HG03354 (cell line): ENCODE data around the gene LRRN3.
A peak's percentile ranks its signal among the peaks of the same experiment; 100 is the strongest.

Experiments used
- ATAC-seq: cut with Tn5 transposase; IDR thresholded peaks from one replicate; pipeline ENCODE4 v1.9.1; 2021; ENCODE audit warnings: mild to moderate bottlenecking; ENCODE audit not compliant: unreplicated experiment, poor library complexity, severe bottlenecking

The LRRN3 gene

DNA sequence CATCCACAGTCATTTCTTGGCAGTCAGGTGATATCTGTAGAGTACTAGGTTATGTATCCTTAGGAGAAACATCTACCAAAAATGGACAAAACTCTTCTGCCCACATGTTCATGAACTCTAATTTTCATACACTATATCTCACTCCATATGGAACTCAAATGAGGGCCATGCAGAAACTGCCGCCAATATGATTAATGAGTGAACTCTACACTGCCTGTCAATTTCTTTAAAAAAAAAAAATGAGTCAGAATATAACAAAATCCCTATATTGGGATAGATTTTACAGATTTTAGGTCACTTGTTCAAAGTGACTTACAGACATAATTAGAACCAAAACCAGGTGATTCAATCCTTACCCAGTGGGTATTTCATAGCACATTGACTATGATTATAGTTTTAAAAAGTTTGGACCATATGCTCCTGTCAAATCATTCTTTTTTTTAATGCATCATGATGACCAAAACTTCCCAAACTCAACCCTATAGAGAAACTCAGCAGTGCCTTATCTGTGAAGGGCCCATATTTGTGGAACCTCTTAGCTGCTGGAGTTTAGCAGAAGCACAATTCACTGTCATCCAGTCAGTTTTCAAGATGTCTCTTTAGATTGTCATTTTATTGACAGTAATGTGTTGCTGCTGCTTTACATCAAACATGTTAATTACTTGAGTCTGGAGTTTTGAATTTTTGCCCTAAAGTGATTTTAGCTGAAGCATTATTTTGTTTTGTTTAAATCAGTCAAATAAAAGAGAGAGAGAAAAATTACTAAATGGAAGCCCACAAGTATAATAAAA lies 11.1 kb downstream of the LRRN3 start:
- no peak for ATAC-seq

DNA sequence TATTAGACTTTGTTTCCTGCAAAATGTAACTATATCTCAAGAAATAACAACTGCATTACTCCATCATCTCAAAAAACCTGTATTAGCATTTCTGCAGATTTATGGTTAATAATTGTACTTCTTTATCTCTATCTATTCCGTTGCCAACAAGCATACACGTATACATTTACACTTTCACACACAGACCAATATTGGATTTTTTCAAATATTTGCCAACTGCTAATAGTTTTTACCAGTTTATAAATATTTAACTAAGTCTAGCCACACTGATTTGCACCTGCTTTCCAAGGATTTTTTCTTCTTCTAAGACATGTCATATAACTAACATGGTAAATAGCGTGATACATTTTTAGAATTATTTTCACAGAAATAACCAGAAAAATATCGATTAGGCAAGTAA lies 12.2 kb downstream of the LRRN3 start:
- ATAC-seq, result no peak

DNA sequence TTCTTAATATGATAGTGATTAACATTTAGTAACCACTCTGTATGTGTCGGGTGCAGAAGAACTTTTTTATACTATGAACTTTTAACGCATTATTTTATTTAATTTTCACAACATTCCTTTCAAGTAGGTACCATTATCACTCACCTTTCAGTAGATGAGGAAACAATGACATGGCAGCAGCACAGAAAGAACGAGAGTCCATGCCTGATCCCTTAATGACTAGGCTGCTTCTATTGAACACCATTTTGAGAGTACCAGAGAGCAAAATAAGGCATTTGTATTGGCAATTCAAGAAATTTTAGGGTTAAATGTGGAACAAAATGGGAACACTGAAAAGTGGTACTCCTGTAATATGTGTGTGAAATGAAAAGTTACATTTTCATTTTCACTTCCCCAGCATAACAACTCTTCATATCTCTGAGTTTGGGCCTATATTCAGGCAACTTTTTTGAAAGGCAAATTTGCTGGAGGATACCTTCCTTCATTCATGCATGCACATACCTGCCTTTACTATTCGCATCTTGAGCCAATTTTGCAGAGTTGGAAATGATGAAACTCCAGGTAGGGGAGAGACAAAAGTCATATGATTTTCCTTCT lies 12.8 kb downstream of the LRRN3 start:
- peak; percentile 63 for ATAC-seq

DNA sequence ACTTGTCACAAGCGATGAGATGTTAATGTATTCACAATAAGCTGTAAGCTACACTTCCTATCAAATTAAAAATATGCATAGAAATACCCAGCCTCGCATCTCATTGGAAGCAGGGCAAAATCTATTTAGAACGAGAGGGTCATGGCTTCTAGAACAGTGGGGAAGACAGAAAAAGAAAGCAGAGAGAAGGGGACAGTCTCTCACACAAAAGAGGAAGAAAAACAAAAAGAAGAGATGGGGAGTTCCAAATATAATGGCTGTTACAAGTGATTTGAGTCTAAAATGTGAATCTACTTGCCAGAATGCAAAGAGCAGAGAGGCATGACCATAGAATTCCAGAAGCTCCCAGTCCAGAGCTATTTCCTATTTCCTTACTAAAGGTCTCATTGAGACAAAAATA lies 13.8 kb downstream of the LRRN3 start:
- no peak for ATAC-seq

- ATAC-seq, result no peak
Observed at GRCh38 chr7:111105269-111105668, 14.3 kb downstream of the LRRN3 start.

- ATAC-seq, result no peak
Observed at GRCh38 chr7:111107579-111107978, 16.7 kb downstream of the LRRN3 start.

- ATAC-seq, result no peak
Observed at GRCh38 chr7:111108000-111108399, 17.1 kb downstream of the LRRN3 start.

GRCh38 chr7:111108496-111108895 lies 17.6 kb downstream of the LRRN3 start:
- ATAC-seq, result no peak

- no peak for ATAC-seq
Observed at GRCh38 chr7:111112439-111112838, 21.5 kb downstream of the LRRN3 start.

GRCh38 chr7:111113263-111114017 lies 22.5 kb downstream of the LRRN3 start:
- no peak for ATAC-seq

GRCh38 chr7:111115966-111116365 lies 25.0 kb downstream of the LRRN3 start:
- ATAC-seq, result no peak

DNA sequence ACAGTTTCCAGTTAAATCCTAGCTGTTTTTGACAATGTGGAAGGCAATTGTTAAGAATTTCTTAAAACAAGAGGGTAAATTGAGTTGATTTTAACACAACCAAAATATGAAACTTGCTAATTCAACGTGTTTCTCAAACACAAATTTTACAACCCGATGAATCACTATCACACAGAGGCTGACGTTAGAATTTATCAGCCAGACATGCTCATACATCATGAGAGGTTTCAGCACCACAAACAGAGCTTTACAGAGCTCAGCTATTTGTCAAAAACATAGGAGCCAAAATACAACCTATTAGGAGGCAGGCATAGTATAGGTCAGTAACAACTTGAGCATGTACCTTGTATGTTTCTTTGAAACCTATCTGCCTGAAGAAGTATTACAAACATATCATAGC lies 36.1 kb downstream of the LRRN3 start:
- no peak for ATAC-seq

DNA sequence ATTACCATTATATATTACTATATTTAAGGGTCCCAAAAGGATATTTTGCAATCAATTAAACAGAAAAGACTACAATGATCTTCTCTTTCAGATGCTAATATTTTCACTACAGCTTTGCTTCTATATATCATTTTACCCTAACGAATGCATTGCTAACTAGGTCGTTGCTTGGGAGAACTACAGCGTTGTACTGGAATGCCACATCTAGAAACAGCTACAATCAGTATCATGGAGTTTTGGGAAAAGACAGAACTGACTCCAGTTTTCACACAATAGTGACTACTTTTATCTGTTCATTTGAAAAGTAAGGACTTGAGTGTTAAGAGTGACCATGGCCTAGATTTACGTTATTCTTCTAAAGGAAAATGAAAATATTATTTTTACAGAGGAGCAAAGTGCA lies 38.5 kb downstream of the LRRN3 start:
- no peak for ATAC-seq

- ATAC-seq, result no peak
Observed at GRCh38 chr7:111132833-111133232, 41.9 kb downstream of the LRRN3 start.

DNA sequence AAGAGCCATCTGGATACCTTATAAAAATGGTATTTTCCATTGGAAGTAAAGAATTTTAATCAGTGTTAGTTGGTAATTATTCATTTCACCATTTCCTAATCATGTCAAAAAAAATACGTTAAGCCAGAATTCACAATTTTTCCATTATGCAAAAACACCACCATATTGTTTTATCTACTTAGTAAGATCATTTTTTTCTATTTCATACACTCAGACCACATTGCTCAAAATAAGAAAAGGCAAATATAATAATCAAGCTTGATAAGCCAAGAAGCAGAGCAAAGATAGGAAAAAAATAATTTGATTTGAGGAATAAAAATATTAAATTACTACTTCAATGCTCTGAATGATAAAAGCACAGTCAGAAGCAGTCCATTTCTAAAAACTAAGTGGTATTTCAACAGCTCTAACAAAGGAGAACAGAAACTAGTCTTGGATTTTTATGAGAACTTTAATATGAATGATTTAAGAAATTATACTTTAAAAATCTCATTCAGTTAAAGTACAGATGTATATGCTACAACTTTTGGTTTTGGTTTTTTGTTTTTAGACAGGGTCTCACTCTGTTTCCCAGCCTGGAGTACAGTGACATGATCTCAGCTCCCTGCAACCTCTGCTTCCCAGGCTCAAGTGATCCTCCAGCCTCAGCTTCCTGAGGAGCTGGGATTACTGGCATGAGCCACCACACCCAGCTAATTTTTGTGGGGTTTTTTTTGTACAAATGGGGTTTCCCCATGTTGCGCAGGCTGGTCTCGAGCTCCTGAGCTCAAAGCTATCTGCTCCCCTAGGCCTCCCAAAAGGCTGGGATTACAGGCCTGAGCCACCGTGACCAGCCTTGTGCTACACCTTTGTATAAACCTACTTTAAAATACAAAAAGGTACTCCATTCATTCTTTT lies 46.6 kb downstream of the LRRN3 start:
- peak; percentile 75 for ATAC-seq

GRCh38 chr7:111138193-111138569 lies 47.3 kb downstream of the LRRN3 start:
- ATAC-seq, result peak; percentile 96

GRCh38 chr7:111138586-111138985 lies 47.7 kb downstream of the LRRN3 start:
- ATAC-seq, result no peak

GRCh38 chr7:111140091-111140865 lies 49.4 kb downstream of the LRRN3 start:
- no peak for ATAC-seq

DNA sequence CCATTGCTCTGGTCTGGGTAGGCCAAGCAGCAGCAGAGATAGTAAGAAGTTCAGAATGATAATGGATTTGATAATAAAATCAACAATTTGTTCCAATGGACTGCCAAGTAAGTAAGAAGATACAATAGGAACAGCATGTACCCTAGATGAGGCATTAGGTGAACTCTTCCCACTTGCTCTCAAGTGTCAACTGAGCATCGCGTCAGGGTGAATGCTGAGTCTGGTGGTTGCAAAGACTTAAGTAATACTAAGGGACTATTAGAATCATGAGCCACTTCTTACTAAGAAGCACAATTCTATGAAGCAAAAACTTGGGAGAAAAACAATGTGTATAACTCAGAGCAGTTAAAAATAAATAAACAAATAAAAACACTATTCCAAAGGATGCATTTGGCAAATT lies 54.5 kb downstream of the LRRN3 start:
- ATAC-seq, result no peak
